Left lung (tissue), 14 donors: ENCODE measurements around the gene YWHAQ. TPM values are rescaled to one million over a fixed set of nuclear protein-coding genes. Genes with fewer than 3 reads are reported as not detected.

Experiments
- ATAC-seq: fragments of 200-7000 bp; cut with Tn5 transposase; one replicate; pipeline ENCODE4 v1.9.1; 2020; ENCODE audit warnings: moderate library complexity
- DNase-seq, 4 donors: peaks; one replicate each; pipeline ENCODE4 v3.0.0-alpha.2; 2013 to 2020
- H3K27ac ChIP-seq, 2 donors: fragments of 200-600 bp; sonication (generic) in 1 of 2; one replicate each; pipeline versions ENCODE4 v1.5.0 to v1.8.0; 2020 to 2021
- H3K27me3 ChIP-seq, 2 donors: fragments of 200-600 bp; sonication (generic) in 1 of 2; one replicate each; pipeline versions ENCODE4 v1.5.0 to v1.8.0; 2020 to 2021
- H3K36me3 ChIP-seq, 2 donors: fragments of 200-600 bp; sonication (generic) in 1 of 2; one replicate each; pipeline versions ENCODE4 v1.5.0 to v1.8.0; 2020 to 2021
- H3K4me1 ChIP-seq, 2 donors: fragments of 200-600 bp; one replicate each; pipeline ENCODE4 v1.8.0; 2021
- H3K4me3 ChIP-seq, 2 donors: fragments of 200-600 bp; sonication (generic) in 1 of 2; one replicate each; pipeline versions ENCODE4 v1.5.0 to v1.8.0; 2020 to 2021; ENCODE audit warnings: mild to moderate bottlenecking in 1 of 2
- H3K9me3 ChIP-seq, 2 donors: fragments of 200-600 bp; sonication (generic) in 1 of 2; one replicate each; pipeline versions ENCODE4 v1.5.0 to v1.8.0; 2020 to 2021
- intact Hi-C, 2 donors: fragments of 100-400 bp; cut with DNase I; formaldehyde crosslinking; loops; one replicate each; pipeline versions ENCODE4 v1.11.2 to v1.14.2; 2022
- long read RNA-seq, 12 donors: library from polyadenylated mRNA in 2 of 12; unstranded in 2 of 12; transcript quantifications; one replicate each; pipeline ENCODE4 v2.0.0 and lab custom pipeline, GENCODE V29; 2019 to 2026
- polyA plus RNA-seq, 6 donors: library from polyadenylated mRNA; unstranded; fragments of 120-200 nt; gene quantifications; one replicate each; pipeline ENCODE4 v1.2.1, GENCODE V29; 2013; ENCODE audit not compliant: insufficient read length in 6 of 6
- total RNA-seq, 2 donors: library from RNA; stranded (reverse); fragmentation: NEBNext Ultra II Directional; extraction: Animal tissue kit (Norgen Biotek cat#: 25700); gene quantifications; one replicate each; pipeline ENCODE4 v1.2.1, GENCODE V29; 2021
- TF ChIP-seq, protein P1 (sequence below), 2 donors: fragments of 200-600 bp; sonication (generic) in 1 of 2; IDR thresholded peaks; one replicate each; pipeline versions ENCODE4 v1.5.0 to v1.8.0; 2021; ENCODE audit warnings: antibody characterized with exemption in 2 of 2
- donor health status: DM: no; HTN: yes; CAD: no.
- donor health status: DM: no; HTN: no; CAD: no.

Gene YWHAQ
- total RNA-seq, result 100 to 1,000 TPM; 229 to 257 TPM
- polyA plus RNA-seq, result 100 to 1,000 TPM; 352 to 443 (median 404) TPM
- long read RNA-seq, donor 1, transcript YWHAQ-201 (6 exons, 2,208 nt), result major isoform, 96 of 185 reads
- long read RNA-seq, donor 1, transcript YWHAQ-202 (5 exons, 2,216 nt), result minor isoform, 35 of 185 reads
- long read RNA-seq, donor 1, partial matches to known transcripts, result 54 of 185 reads
- long read RNA-seq, donor 1, other reads (novel, unspliced or antisense), result 0 of 185 reads
- long read RNA-seq, donor 2, transcript YWHAQ-201 (6 exons, 2,208 nt), result major isoform, 90 of 147 reads
- long read RNA-seq, donor 2, transcript YWHAQ-202 (5 exons, 2,216 nt), result minor isoform, 36 of 147 reads
- long read RNA-seq, donor 2, partial matches to known transcripts, result 21 of 147 reads
- long read RNA-seq, donor 2, other reads (novel, unspliced or antisense), result 0 of 147 reads
- long read RNA-seq, donor 3, transcript YWHAQ-201 (6 exons, 2,208 nt), result major isoform, 86 of 116 reads
- long read RNA-seq, donor 3, transcript YWHAQ-202 (5 exons, 2,216 nt), result minor isoform, 30 of 116 reads
- long read RNA-seq, donor 3, partial matches to known transcripts, result 0 of 116 reads
- long read RNA-seq, donor 3, other reads (novel, unspliced or antisense), result 0 of 116 reads
- long read RNA-seq, donor 4, transcript YWHAQ-202 (5 exons, 2,216 nt), result minor isoform, 33 of 103 reads
- long read RNA-seq, donor 4, transcript YWHAQ-201 (6 exons, 2,208 nt), result major isoform, 61 of 103 reads
- long read RNA-seq, donor 4, partial matches to known transcripts, result 4 of 103 reads
- long read RNA-seq, donor 4, other reads (novel, unspliced or antisense), result 5 of 103 reads
- long read RNA-seq, donor 5, transcript YWHAQ-201 (6 exons, 2,208 nt), result major isoform, 62 of 93 reads
- long read RNA-seq, donor 5, transcript YWHAQ-202 (5 exons, 2,216 nt), result minor isoform, 22 of 93 reads
- long read RNA-seq, donor 5, partial matches to known transcripts, result 9 of 93 reads
- long read RNA-seq, donor 5, other reads (novel, unspliced or antisense), result 0 of 93 reads
- long read RNA-seq, donor 6, transcript YWHAQ-202 (5 exons, 2,216 nt), result minor isoform, 21 of 109 reads
- long read RNA-seq, donor 6, transcript YWHAQ-201 (6 exons, 2,208 nt), result major isoform, 77 of 109 reads
- long read RNA-seq, donor 6, partial matches to known transcripts, result 11 of 109 reads
- long read RNA-seq, donor 6, other reads (novel, unspliced or antisense), result 0 of 109 reads
- long read RNA-seq, donor 7, transcript YWHAQ-202 (5 exons, 2,216 nt), result minor isoform, 10 of 66 reads
- long read RNA-seq, donor 7, transcript YWHAQ-201 (6 exons, 2,208 nt), result major isoform, 50 of 66 reads
- long read RNA-seq, donor 7, partial matches to known transcripts, result 6 of 66 reads
- long read RNA-seq, donor 7, other reads (novel, unspliced or antisense), result 0 of 66 reads
- long read RNA-seq, donor 8, transcript YWHAQ-202 (5 exons, 2,216 nt), result minor isoform, 20 of 112 reads
- long read RNA-seq, donor 8, transcript YWHAQ-201 (6 exons, 2,208 nt), result major isoform, 87 of 112 reads
- long read RNA-seq, donor 8, partial matches to known transcripts, result 5 of 112 reads
- long read RNA-seq, donor 8, other reads (novel, unspliced or antisense), result 0 of 112 reads
- long read RNA-seq, donor 9, result 0 reads
- long read RNA-seq, donor 10, transcript YWHAQ-202 (5 exons, 2,216 nt), result minor isoform, 23 of 83 reads
- long read RNA-seq, donor 10, transcript YWHAQ-201 (6 exons, 2,208 nt), result major isoform, 56 of 83 reads
- long read RNA-seq, donor 10, partial matches to known transcripts, result 3 of 83 reads
- long read RNA-seq, donor 10, other reads (novel, unspliced or antisense), result 1 of 83 reads
- long read RNA-seq, donor 11, transcript YWHAQ-201 (6 exons, 2,208 nt), result major isoform, 156 of 278 reads
- long read RNA-seq, donor 11, transcript YWHAQ-202 (5 exons, 2,216 nt), result minor isoform, 59 of 278 reads
- long read RNA-seq, donor 11, partial matches to known transcripts, result 63 of 278 reads
- long read RNA-seq, donor 11, other reads (novel, unspliced or antisense), result 0 of 278 reads
- long read RNA-seq, donor 12, transcript YWHAQ-202 (5 exons, 2,216 nt), result minor isoform, 25 of 107 reads
- long read RNA-seq, donor 12, transcript YWHAQ-201 (6 exons, 2,208 nt), result major isoform, 53 of 107 reads
- long read RNA-seq, donor 12, partial matches to known transcripts, result 29 of 107 reads
- long read RNA-seq, donor 12, other reads (novel, unspliced or antisense), result 0 of 107 reads

DNA sequence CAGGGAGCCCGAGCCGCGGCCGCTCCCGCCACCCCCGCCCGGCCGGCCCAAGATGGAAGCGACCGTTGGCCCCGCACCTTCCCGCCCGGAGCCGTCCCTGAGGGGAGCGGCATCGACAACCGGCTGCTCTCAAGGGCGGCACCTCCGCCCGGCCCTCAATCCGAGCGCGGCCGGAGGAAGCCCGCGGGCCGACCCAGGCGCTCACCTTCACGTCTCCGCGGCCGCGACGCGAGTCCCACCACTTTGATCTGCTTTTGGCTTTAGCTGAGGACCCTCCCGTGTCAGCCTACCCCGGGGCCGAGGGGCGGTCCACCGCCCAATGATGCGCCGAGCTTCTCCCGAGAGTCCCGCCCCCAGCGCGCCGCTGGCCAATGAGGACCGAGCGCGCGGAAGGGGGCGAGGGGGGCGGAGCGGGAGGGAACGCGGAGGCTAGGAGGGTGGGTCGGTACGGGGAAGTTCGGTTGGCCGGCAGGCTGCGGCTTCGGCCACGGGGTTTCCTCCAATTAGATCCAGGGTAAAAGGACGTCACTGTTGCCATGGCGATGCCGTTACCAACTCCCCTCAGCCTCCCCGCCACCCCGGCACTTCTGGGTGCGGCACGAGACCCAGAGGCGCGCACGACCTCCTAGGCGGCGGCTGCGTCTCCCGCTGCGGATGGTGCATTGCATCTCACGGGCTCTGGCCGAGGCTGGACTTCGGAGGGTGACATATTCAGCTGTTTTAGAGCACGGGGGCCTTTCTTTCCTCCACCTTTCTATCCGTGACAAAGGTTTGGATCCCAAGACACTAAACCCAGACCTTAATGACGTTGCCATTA, at the start of gene YWHAQ:
YWHAQ (minus strand) TSS at position 262 of the 817 bp plus-strand sequence. CDS start 545 bp downstream, outside the sequence.
- DNase-seq, result peak; percentile 97 to 100 (median 99)
- TF ChIP-seq, protein P1, sequence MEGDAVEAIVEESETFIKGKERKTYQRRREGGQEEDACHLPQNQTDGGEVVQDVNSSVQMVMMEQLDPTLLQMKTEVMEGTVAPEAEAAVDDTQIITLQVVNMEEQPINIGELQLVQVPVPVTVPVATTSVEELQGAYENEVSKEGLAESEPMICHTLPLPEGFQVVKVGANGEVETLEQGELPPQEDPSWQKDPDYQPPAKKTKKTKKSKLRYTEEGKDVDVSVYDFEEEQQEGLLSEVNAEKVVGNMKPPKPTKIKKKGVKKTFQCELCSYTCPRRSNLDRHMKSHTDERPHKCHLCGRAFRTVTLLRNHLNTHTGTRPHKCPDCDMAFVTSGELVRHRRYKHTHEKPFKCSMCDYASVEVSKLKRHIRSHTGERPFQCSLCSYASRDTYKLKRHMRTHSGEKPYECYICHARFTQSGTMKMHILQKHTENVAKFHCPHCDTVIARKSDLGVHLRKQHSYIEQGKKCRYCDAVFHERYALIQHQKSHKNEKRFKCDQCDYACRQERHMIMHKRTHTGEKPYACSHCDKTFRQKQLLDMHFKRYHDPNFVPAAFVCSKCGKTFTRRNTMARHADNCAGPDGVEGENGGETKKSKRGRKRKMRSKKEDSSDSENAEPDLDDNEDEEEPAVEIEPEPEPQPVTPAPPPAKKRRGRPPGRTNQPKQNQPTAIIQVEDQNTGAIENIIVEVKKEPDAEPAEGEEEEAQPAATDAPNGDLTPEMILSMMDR (IDR thresholded peaks at IDR 0.05), result no peak
- H3K27me3 ChIP-seq, result no peaks in the 10 kb centered on the region
- intact Hi-C loops, result no loop called here
- peak within 1 kb of the TSS; percentile 91 to 92 for H3K27ac ChIP-seq
- H3K9me3 ChIP-seq, result no peaks in the 10 kb centered on the region
- peak within 1 kb of the TSS; percentile 79 to 91 for H3K4me3 ChIP-seq
- H3K36me3 ChIP-seq, result peaks cover 0 to 16% of the 10 kb centered on the region in 2 donors
- H3K4me1 ChIP-seq, result peaks cover 9 to 44% of the 10 kb centered on the region in 2 donors
- ATAC-seq, result peak; percentile 97

DNA sequence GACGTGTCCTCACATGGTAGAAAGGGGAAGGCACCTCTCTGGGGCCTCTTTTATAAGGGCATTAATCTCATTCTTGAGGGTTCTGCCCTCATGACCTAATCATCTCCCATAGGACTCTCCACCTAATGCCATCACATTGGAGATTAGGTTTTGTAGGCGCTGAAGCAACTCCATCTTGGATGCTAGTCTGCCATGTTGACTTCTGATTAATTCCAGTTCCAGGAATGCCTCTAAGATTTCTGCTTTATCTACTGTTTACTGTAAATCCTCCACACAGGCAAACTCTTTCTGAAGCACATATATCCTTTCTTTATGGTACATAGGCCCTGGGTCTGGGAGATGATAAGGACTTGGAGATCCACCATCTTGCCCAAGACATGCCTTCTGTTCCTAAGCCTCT, 49.3 kb upstream of the YWHAQ start:
- Histone ChIP-seq H3K27ac (no peak overlapping the region), H3K9me3 (no peaks in the 10 kb centered on the region), H3K36me3 (no peaks in the 10 kb centered on the region), H3K4me1 (peaks cover 0 to 12% of the 10 kb centered on the region in 2 donors), H3K27me3 (no peaks in the 10 kb centered on the region), H3K4me3 (no peak overlapping the region)
- intact Hi-C loops, result no loop called here
- ATAC-seq (no peak), DNase-seq (no peak)
- TF ChIP-seq, protein P1 (IDR thresholded peaks at IDR 0.05), result no peak

GRCh38 chr2:9679218-9679617, 48.4 kb upstream of the YWHAQ start:
- Histone ChIP-seq H3K27me3 (no peaks in the 10 kb centered on the region), H3K27ac (no peak overlapping the region), H3K36me3 (no peaks in the 10 kb centered on the region), H3K4me3 (no peak overlapping the region), H3K9me3 (no peaks in the 10 kb centered on the region), H3K4me1 (peaks cover 0 to 12% of the 10 kb centered on the region in 2 donors)
- ATAC-seq (no peak), DNase-seq (no peak)
- intact Hi-C loops, result no loop called here
- TF ChIP-seq, protein P1 (IDR thresholded peaks at IDR 0.05), result no peak
